ENCODE measurements around the gene LGALS12. TPM values are rescaled to one million over a fixed set of nuclear protein-coding genes. Genes with fewer than 3 reads are reported as not detected.
A peak's percentile ranks its signal among the peaks of the same experiment; 100 is the strongest.
"Not testable (repeated sequence)": the region's sequence is repeated elsewhere in the genome, so short reads cannot be mapped to it uniquely, and the experiment has no call there.

The LGALS12 gene
- polyA plus RNA-seq, 5 donors, result 0.14 to 0.32 (median 0.27) TPM

DNA sequence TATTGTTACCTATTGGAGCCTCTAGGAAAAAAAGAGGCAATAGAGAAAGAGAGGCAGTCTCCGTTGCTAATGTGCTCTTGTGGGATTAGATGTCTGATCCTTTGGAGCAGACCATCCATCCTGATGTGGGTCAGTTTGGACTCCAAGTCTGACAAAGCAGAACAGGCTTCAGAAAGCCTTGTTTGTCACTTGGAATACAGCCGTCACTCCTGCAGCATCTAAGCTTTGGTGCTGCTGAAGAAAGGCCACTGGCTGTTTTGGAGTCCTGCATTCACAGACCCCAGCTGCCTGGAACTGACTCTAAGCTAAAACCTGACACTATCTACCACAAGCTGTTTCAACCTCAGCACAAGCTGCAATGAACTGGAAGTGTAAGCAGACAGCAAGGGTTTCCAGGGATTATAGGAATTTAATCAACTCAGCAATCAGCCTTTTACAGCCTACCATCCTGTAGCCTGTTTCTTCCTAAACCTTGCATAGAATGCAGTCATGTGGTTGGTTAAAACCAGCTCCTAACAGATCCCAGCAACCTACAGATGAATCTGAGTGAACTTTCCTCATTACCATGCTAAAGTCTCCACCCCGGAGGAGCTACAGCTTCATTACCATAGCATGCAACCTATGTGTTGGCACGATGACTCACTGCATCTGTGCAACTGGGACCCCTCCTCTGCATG lies 27.1 kb downstream of the LGALS12 start:
- DNase-seq, result no peak

DNA sequence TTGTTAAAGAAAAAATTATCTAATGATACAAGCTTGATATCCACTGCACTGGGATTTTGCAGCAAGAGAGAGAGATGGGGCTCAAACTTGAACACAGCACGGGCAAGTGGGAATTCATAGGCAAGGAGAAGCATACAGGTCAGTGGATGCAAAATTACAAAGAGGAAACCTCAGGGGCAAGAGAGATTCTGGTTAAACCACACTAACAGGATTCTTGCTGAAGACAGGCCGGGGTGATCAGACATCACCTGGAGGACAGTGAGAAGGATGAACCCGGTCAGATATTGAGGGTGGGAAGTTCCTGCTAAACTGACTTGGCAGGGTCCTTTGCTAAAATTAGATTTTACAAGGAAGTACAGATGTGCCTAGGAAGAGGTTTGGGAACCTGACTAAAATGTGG lies 28.2 kb downstream of the LGALS12 start:
- no peak for DNase-seq

- no peak for DNase-seq
Observed at GRCh38 chr11:63534895-63535461, 29.1 kb downstream of the LGALS12 start.

GRCh38 chr11:63535734-63536133 lies 29.9 kb downstream of the LGALS12 start:
- DNase-seq, result no peak

DNA sequence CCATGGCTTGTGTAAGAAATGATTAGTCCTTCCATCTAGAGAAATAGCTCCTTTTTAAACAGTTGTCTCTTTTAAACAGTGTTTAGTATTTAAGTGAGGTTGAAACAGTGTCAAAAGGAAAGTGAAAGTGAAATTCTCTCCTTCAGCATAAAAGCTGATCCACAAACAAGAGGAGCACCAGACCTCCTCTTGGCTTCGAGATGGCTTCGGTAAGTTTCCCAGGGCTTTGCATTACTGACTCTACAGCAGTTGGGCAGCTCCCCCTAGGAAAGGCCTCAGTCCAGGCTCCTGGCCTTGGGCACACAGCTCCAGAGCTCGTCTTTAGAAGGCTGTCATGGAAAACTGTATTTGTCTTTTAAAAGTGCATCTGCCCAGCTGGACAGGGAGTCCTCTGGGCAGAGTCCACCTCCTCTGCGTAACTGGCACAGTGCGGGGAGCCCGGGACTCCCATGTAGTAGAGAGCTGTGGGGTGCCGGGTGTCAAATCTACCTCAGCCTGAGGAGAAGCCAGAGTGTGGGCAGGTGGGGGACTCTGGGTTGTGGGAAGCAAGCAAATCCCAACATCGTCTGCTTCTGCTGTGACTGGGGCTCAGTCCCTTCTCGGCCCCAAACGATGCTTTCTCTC lies 30.9 kb downstream of the LGALS12 start, which contains the start of gene PLAAT4:
Gene PLAAT4 (plus strand): TSS at position 140 of the 624 bp plus-strand sequence. CDS start 61 bp downstream, at position 201.
- DNase-seq, result peak in 1 of 2 donors; percentile 50

GRCh38 chr11:63537293-63538101 lies 31.6 kb downstream of the LGALS12 start:
- DNase-seq, result peak in 1 of 2 donors; percentile 12

DNA sequence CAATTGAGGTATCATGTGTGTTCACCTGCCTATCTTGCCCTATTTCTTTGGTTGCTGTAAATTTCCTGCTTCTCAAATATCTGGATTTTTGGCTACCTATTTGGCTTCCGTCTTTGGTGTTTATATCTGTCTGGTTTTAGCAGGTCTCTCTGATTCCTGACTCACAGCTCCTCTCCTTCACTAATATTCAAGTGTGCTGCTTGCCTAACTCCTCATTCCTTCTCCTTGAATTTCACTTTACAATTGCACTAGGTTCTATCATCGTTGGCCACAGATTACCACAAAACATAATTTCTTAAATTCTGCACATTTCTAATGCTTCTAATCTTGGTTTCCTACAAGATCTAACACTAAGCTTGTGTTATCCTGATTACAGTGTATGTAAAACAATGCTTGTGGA lies 36.6 kb downstream of the LGALS12 start:
- not testable (repeated sequence) for DNase-seq

DNA sequence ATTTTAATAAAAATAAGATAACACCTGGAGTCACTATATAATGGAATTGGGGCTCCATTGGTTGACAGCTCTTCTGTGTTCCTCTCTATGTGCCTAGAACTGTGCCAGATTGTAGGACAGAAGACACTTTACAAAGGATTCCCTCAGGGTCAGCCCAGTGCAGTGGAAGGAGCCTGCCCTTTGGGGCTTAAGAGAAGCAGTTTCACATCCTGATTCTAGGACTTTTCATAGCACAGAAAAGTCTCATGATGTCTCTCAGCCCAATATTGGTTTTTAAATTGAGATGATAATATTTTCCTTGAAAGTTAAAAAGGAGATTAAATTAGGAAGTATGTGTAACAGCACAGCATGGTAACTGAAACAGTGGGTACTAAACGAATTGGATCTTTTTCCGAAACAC lies 37.8 kb downstream of the LGALS12 start:
- DNase-seq, result no peak

GRCh38 chr11:63547061-63547460 lies 41.2 kb downstream of the LGALS12 start:
- DNase-seq, result no peak

GRCh38 chr11:63548178-63548577 lies 42.3 kb downstream of the LGALS12 start:
- DNase-seq, result no peak

GRCh38 chr11:63549411-63549810 lies 43.5 kb downstream of the LGALS12 start:
- no peak for DNase-seq

- not testable (repeated sequence) for DNase-seq
Observed at GRCh38 chr11:63550156-63550700, 44.3 kb downstream of the LGALS12 start.

DNA sequence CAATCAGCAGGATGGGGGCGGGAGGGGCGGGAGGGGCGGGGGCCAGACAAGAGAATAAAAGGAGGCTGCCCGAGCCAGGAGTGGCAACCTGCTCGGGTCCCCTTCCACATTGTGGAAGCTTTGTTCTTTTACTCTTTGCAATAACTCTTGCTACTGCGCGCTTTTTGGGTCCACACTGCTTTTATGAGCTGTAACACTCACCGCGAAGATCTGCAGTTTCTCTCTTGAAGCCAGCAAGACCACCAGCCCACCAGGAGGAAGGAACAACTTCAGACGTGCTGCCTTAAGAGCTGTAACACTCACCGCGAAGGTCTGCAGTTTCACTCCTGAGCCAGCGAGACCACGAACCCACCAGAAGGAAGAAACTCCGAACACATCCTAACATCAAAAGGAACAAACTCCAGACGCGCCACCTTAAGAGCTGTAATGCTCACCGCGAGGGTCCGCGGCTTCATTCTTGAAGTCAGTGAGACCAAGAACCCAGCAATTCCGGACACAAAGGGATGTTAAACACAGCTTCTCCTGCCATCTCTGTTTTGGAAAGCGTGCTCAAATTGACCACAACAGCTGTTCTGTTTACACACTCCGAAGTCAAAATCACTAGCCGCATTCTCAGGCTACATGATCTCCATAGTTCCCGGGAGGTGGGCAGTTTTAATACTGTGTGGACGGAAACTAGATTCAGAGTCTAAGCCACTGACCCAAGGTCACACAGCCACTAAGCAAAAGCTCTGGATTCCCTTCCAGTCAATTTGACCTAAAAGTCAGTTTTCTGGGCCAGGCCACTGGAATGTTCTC lies 45.4 kb downstream of the LGALS12 start:
- DNase-seq, result no peak

- DNase-seq, result no peak
Observed at GRCh38 chr11:63551889-63552266, 46.0 kb downstream of the LGALS12 start.

- no peak for DNase-seq
Observed at GRCh38 chr11:63552921-63553320, 47.0 kb downstream of the LGALS12 start.

DNA sequence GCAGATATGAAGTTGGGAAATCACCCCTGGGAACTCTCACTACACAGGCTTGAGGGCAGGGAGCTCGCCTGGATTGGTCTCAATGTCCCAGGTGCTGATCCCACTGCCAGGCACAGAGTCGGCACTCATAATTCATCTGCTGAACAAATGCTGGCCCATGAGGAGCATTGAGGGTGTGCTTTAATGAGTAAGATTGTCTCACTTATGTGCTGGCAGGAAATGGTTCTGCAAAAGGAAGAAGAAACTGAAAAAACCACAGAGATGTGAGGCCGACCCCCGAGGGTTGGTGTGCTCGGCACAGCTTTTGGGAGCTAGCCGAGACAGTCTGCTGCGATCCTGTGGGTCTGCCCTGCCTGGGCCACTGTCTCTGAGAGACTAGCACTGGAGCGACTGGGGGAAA lies 47.9 kb downstream of the LGALS12 start:
- DNase-seq, result no peak

DNA sequence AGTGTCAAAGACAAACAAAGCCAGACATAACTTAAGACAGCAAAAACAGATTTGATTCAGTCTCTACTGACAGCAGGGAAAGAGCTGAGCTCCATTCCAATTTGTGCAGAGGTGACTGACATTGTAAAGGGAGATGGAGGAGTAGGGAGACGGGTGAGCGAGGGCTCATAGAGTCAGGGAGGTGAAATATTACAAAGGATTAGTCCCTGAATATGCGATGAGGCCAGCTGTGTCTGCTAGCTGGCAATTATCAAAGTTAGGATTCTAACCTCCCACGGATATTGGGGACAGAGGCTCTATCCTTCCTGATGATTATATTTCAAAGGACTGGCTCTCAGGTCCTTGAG lies 49.0 kb downstream of the LGALS12 start:
- DNase-seq, result no peak

GRCh38 chr11:63556404-63557013 lies 50.6 kb downstream of the LGALS12 start:
- no peak for DNase-seq

DNA sequence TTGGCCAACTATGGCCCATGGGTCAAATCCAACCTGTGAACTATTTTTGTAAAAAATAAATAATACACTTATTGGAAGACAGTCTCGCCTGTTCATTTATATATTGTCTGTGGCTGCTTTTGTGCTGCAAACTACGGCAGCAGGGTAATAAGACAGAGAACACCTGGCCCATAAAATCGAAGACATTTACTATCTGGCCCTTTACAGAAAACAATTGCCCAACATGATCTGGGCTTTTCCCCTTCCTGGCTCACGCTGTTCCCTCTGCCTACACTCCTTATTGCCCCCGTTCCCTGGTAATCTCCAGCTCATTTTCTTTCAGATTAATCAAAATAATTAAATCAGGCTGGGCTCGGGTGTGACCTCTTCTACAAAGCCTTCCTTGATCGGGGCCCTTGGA lies 51.7 kb downstream of the LGALS12 start:
- DNase-seq, result no peak

DNA sequence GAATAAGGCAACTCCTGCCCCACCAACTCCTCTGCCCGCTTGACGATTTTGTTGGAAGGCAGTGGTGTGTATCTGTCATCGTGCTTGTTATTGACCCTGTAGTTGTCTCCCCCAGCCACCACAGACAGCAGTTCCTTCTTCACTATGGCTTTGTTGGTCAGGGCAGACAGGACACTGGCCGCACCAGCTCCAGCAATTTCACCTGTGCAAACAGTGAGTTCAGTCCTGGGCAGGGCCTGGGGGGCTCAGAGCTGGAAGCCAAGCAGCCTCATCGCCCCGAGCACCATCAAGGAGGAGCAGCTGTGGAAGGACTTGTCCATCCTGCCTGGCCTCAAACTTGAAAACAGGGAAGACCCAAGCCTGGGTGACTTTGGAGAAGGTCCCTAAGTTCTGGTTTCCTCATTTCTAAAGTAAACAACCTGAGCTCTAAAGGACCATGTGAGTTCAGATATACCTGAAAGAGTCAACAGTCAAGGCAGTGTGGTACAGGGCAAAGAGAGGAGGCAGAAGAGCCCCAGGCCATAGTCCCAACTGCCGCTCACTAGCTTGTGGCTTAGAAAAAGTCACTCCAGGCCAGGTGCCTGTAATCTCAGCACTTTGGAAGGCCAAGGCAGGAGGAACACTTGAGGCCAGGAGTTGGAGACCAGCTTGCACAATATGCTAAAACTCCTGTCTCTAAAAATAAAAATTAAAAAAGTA lies 52.7 kb downstream of the LGALS12 start:
- DNase-seq, result no peak
